Left ventricle myocardium inferior (tissue), 1 donor: Measurements from ENCODE around the gene HSD17B4. TPM values are rescaled to one million over a fixed set of nuclear protein-coding genes. Genes with fewer than 3 reads are reported as not detected.

Experiments
- total RNA-seq: library from RNA; stranded (reverse); fragmentation: NEBNext Ultra II Directional; extraction: Animal tissue kit (Norgen Biotek cat#: 25700); gene quantifications from one replicate; pipeline ENCODE4 v1.2.1, GENCODE V29; 2021
- donor health status: DM: no; HTN: yes; CAD: no; lungs with severe emphysema.

HSD17B4 gene
- total RNA-seq, 1 donor from 2014 or later, result 236 TPM

Other genes with a start within 250 kb of the HSD17B4 start
- 3.2 TPM for gene TNFAIP8, start 96.5 kb upstream of the HSD17B4 start, total RNA-seq
- gene FAM170A, start 177.1 kb downstream of the HSD17B4 start, total RNA-seq, result not detected